ENCODE data around the gene PRKCA.

PRKCA gene

GRCh38 chr17:66649818-66650543 lies 347.6 kb downstream of the PRKCA start:
- no peak for TF ChIP-seq CTCF (conservative IDR thresholded peaks at IDR 0.05; ENCODE audit: low read depth, low read length)
- Histone ChIP-seq H3K4me1 (ENCODE audit: low read depth, poor library complexity, severe bottlenecking) (no peaks in the 10 kb centered on the region), H3K27ac (no peak overlapping the region), H2AFZ (ENCODE audit: low read depth) (no peak overlapping the region), H3K27me3 (ENCODE audit: insufficient read depth, low read depth) (no peaks in the 10 kb centered on the region), H3K9ac (no peak overlapping the region), H3K4me2 (no peak overlapping the region), H3K79me2 (ENCODE audit: insufficient read depth, low read depth) (no peaks in the 10 kb centered on the region), H3K36me3 (ENCODE audit: insufficient read depth) (no peaks in the 10 kb centered on the region), H3K4me3 (IDR thresholded peaks at IDR 0.05; ENCODE audit: insufficient read depth, low read depth, low read length) (no peak overlapping the region), H4K20me1 (ENCODE audit: insufficient read depth) (no peaks in the 10 kb centered on the region)

GRCh38 chr17:66650544-66650877 lies 348.1 kb downstream of the PRKCA start:
- H3K36me3 ChIP-seq (ENCODE audit: insufficient read depth) = no peaks in the 10 kb centered on the region
- H3K9ac ChIP-seq = no peak overlapping the region
- no peak overlapping the region for H2AFZ ChIP-seq (ENCODE audit: low read depth)
- no peak for TF ChIP-seq CTCF (conservative IDR thresholded peaks at IDR 0.05; ENCODE audit: low read depth, low read length)
- no peaks in the 10 kb centered on the region for H4K20me1 ChIP-seq (ENCODE audit: insufficient read depth)
- no peak overlapping the region for H3K4me2 ChIP-seq
- H3K4me1 ChIP-seq (ENCODE audit: low read depth, poor library complexity, severe bottlenecking) = no peaks in the 10 kb centered on the region
- no peak overlapping the region for H3K4me3 ChIP-seq (IDR thresholded peaks at IDR 0.05; ENCODE audit: insufficient read depth, low read depth, low read length)
- H3K79me2 ChIP-seq (ENCODE audit: insufficient read depth, low read depth) = no peaks in the 10 kb centered on the region
- H3K27ac ChIP-seq = no peak overlapping the region
- no peaks in the 10 kb centered on the region for H3K27me3 ChIP-seq (ENCODE audit: insufficient read depth, low read depth)

- no peaks in the 10 kb centered on the region for H3K79me2 ChIP-seq (ENCODE audit: insufficient read depth, low read depth)
- no peaks in the 10 kb centered on the region for H3K4me1 ChIP-seq (ENCODE audit: low read depth, poor library complexity, severe bottlenecking)
- H3K9ac ChIP-seq = no peak overlapping the region
- TF ChIP-seq CTCF (conservative IDR thresholded peaks at IDR 0.05; ENCODE audit: low read depth, low read length) = no peak
- no peaks in the 10 kb centered on the region for H4K20me1 ChIP-seq (ENCODE audit: insufficient read depth)
- no peaks in the 10 kb centered on the region for H3K36me3 ChIP-seq (ENCODE audit: insufficient read depth)
- H2AFZ ChIP-seq (ENCODE audit: low read depth) = no peak overlapping the region
- H3K4me2 ChIP-seq = no peak overlapping the region
- no peak overlapping the region for H3K4me3 ChIP-seq (IDR thresholded peaks at IDR 0.05; ENCODE audit: insufficient read depth, low read depth, low read length)
- H3K27me3 ChIP-seq (ENCODE audit: insufficient read depth, low read depth) = no peaks in the 10 kb centered on the region
- no peak overlapping the region for H3K27ac ChIP-seq
These were observed 350.6 kb downstream of the PRKCA start for GRCh38 chr17:66652840-66653507.

GRCh38 chr17:66654106-66654740 lies 351.8 kb downstream of the PRKCA start:
- Histone ChIP-seq H3K79me2 (ENCODE audit: insufficient read depth, low read depth) (no peaks in the 10 kb centered on the region), H3K4me1 (ENCODE audit: low read depth, poor library complexity, severe bottlenecking) (no peaks in the 10 kb centered on the region), H2AFZ (ENCODE audit: low read depth) (no peak overlapping the region), H4K20me1 (ENCODE audit: insufficient read depth) (no peaks in the 10 kb centered on the region), H3K36me3 (ENCODE audit: insufficient read depth) (no peaks in the 10 kb centered on the region), H3K27ac (no peak overlapping the region), H3K4me2 (no peak overlapping the region), H3K27me3 (ENCODE audit: insufficient read depth, low read depth) (no peaks in the 10 kb centered on the region), H3K9ac (no peak overlapping the region), H3K4me3 (IDR thresholded peaks at IDR 0.05; ENCODE audit: insufficient read depth, low read depth, low read length) (no peak overlapping the region)
- no peak for TF ChIP-seq CTCF (conservative IDR thresholded peaks at IDR 0.05; ENCODE audit: low read depth, low read length)
